8988T (cell line): Measurements from ENCODE around the gene ANKZF1.

Experiments
- DNase-seq: peaks from one replicate; pipeline ENCODE4 v3.0.0; 2011

ANKZF1 gene

GRCh38 chr2:219207884-219208740, 21.5 kb upstream of the ANKZF1 start:
- DNase-seq: no peak

GRCh38 chr2:219209236-219210195, 20.1 kb upstream of the ANKZF1 start:
- DNase-seq: no peak

- no peak for DNase-seq
Observed at GRCh38 chr2:219210196-219210885, 19.3 kb upstream of the ANKZF1 start.

GRCh38 chr2:219210886-219211362, 18.7 kb upstream of the ANKZF1 start:
- no peak for DNase-seq

GRCh38 chr2:219213026-219213415, 16.6 kb upstream of the ANKZF1 start:
- no peak for DNase-seq

GRCh38 chr2:219213486-219214071, 16.0 kb upstream of the ANKZF1 start:
- no peak for DNase-seq

GRCh38 chr2:219214141-219214540, 15.5 kb upstream of the ANKZF1 start:
- DNase-seq: no peak

- no peak for DNase-seq
Observed at GRCh38 chr2:219214786-219215185, 14.8 kb upstream of the ANKZF1 start.

- DNase-seq: no peak
Observed at GRCh38 chr2:219215871-219216534, 13.6 kb upstream of the ANKZF1 start.

GRCh38 chr2:219216535-219216915, 13.1 kb upstream of the ANKZF1 start:
- no peak for DNase-seq

GRCh38 chr2:219218217-219218731, 11.3 kb upstream of the ANKZF1 start:
- DNase-seq: peak; percentile 59

GRCh38 chr2:219218732-219219701, 10.6 kb upstream of the ANKZF1 start, which contains the start of gene ABCB6:
ABCB6 (minus strand) TSS chr2:219218958; CDS start chr2:219218673, 285 bp downstream.
- peak; percentile 89 for DNase-seq

GRCh38 chr2:219219784-219220532, 9.6 kb upstream of the ANKZF1 start:
- DNase-seq: no peak

- DNase-seq: no peak
Observed at GRCh38 chr2:219220652-219221402, 8.8 kb upstream of the ANKZF1 start.

- DNase-seq: no peak
Observed at GRCh38 chr2:219221957-219222518, 7.6 kb upstream of the ANKZF1 start.

- no peak for DNase-seq
Observed at GRCh38 chr2:219223831-219224610, 5.6 kb upstream of the ANKZF1 start.

GRCh38 chr2:219225350-219225749, 4.3 kb upstream of the ANKZF1 start:
- no peak for DNase-seq
